MCF 10A (cell line): ENCODE results near the gene TPBG. TPM values are rescaled to one million over a fixed set of nuclear protein-coding genes. Genes with fewer than 3 reads are reported as not detected.

Experiments
- BruUV-seq: library from RNA; stranded (reverse); fragments of 400-500 nt; replicated peaks from 2 replicates; lab custom pipeline; 2021; lab: Mats Ljungman, UMichigan
- CTCF ChIA-PET: fragments of 300-600 bp; sonication (Branson Sonifier 250); formaldehyde crosslinking; extraction: SDS; loops from one replicate; lab custom pipeline; 2021; ENCODE audit warnings: antibody characterized with exemption, inconsistent platforms; lab: Yijun Ruan, JAX
- POLR2A ChIA-PET: fragments of 300-600, 350-650 bp; sonication (Branson Sonifier 250); formaldehyde crosslinking; extraction: SDS; loops from one replicate; lab custom pipeline; 2020; ENCODE audit warnings: antibody characterized with exemption, inconsistent platforms; lab: Yijun Ruan, JAX
- DNase-seq: peaks from one replicate; pipeline ENCODE4 v3.0.0-alpha.2; 2018; ENCODE audit not compliant: unreplicated experiment
- H3K27ac Mint-ChIP-seq: one replicate; pipeline ENCODE4 v1.8.0; 2022; ENCODE audit warnings: mild to moderate bottlenecking, low read depth, mixed read lengths; ENCODE audit not compliant: unreplicated experiment
- H3K27me3 Mint-ChIP-seq: one replicate; pipeline ENCODE4 v1.8.0; 2022; ENCODE audit warnings: mixed read lengths; ENCODE audit not compliant: insufficient read depth, unreplicated experiment
- H3K36me3 Mint-ChIP-seq: one replicate; pipeline ENCODE4 v1.8.0; 2022; ENCODE audit warnings: mild to moderate bottlenecking, moderate library complexity, mixed read lengths; ENCODE audit not compliant: insufficient read depth, unreplicated experiment
- H3K4me1 Mint-ChIP-seq: one replicate; pipeline ENCODE4 v1.8.0; 2022; ENCODE audit warnings: mixed read lengths; ENCODE audit not compliant: insufficient read depth, unreplicated experiment
- H3K4me3 Mint-ChIP-seq: one replicate; pipeline ENCODE4 v1.8.0; 2022; ENCODE audit warnings: mild to moderate bottlenecking, moderate library complexity, mixed read lengths; ENCODE audit not compliant: unreplicated experiment
- H3K9me3 Mint-ChIP-seq: one replicate; pipeline ENCODE4 v1.8.0; 2022; ENCODE audit warnings: mixed read lengths; ENCODE audit not compliant: unreplicated experiment
- intact Hi-C: fragments of 100-400 bp; cut with micrococcal nuclease; formaldehyde crosslinking; loops from 2 replicates; pipeline ENCODE4 v1.14.1; 2022
- total RNA-seq: library from RNA; stranded (reverse); gene quantifications from 2 replicates; pipeline ENCODE4 v1.2.3, GENCODE V29; 2022
- TF ChIP-seq, protein P1 (sequence below): fragments of 200-600 bp; IDR thresholded peaks from one replicate; pipeline ENCODE4 v1.8.0; 2022; ENCODE audit warnings: antibody characterized with exemption, mild to moderate bottlenecking; ENCODE audit not compliant: unreplicated experiment

The TPBG gene
- total RNA-seq, 1 experiment from 2014 or later: 72.9 TPM

DNA sequence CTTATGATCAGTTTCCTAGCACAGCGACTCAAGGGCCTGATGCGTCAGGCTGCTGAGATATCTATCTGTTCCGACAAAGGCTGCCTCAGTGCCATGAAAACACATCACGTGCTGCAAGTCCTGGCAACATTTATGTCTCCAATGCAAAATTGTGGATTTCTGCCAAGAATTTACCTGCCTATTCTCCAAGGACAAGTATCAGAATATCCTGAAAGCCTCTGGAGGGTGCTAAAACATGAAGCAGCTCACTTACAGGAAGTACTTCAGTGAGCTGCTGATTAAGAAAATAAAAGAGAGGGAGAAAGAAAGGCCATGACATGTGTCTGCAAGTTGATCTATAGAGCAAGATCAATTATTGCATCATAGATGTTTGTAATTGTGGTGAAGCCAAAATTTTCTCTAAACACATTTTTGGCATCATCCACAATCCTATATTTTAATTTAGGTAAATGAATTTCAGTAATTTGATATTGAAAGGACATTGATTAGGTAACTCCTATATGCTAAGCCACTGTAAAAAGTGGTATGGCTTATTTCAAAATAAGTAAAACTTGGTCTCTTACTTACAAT, 25.8 kb upstream of the TPBG start:
- Mint-ChIP-seq H3K36me3 (no peaks in the 10 kb centered on the region), H3K27me3 (no peaks in the 10 kb centered on the region), H3K4me1 (no peaks in the 10 kb centered on the region), H3K9me3 (peaks cover 16% of the 10 kb centered on the region), H3K27ac (no peak overlapping the region), H3K4me3 (no peak overlapping the region)
- ChIA-PET POLR2A (interaction anchor here (0.6 to 1.4 kb wide), 3 partner anchors 25 to 270 kb away, joined by 3 to 6 read pairs (median 3); partner anchors contain the start of gene TPBG), CTCF (interaction anchor here (0.6 to 0.9 kb wide), 2 partner anchors 67 to 1918 kb away, joined by 3 read pairs; no protein-coding TSS in a partner anchor)
- peak; percentile 83 for DNase-seq
- no TSS peak for BruUV-seq
- TF ChIP-seq, protein P1, sequence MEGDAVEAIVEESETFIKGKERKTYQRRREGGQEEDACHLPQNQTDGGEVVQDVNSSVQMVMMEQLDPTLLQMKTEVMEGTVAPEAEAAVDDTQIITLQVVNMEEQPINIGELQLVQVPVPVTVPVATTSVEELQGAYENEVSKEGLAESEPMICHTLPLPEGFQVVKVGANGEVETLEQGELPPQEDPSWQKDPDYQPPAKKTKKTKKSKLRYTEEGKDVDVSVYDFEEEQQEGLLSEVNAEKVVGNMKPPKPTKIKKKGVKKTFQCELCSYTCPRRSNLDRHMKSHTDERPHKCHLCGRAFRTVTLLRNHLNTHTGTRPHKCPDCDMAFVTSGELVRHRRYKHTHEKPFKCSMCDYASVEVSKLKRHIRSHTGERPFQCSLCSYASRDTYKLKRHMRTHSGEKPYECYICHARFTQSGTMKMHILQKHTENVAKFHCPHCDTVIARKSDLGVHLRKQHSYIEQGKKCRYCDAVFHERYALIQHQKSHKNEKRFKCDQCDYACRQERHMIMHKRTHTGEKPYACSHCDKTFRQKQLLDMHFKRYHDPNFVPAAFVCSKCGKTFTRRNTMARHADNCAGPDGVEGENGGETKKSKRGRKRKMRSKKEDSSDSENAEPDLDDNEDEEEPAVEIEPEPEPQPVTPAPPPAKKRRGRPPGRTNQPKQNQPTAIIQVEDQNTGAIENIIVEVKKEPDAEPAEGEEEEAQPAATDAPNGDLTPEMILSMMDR: no peak
- intact Hi-C loops: no loop called here

DNA sequence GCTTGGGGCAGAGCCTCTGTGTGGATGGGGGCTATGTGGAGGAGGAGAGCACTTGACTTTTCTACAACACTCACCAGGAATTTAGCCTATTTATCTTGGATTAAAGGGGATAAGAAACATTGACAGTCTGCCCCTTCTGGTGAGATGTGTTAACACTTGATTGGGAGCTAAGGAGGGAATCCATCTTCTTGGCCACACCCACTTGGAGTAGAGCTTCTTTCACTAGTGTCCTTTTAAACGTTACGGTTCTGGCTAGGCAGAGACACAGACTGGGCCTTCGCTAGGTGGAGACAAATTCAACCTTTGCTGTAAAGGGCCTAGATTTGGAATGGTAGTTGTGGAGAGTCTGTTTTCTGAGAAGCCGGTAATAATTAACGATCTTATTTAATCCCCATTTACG, 15.5 kb upstream of the TPBG start:
- DNase-seq: no peak
- H3K9me3 Mint-ChIP-seq: peaks cover 8% of the 10 kb centered on the region

GRCh38 chr6:82353848-82354247, 9.8 kb upstream of the TPBG start:
- no peak overlapping the region for H3K27ac Mint-ChIP-seq
- H3K4me3 Mint-ChIP-seq: no peak overlapping the region
- no peaks in the 10 kb centered on the region for H3K9me3 Mint-ChIP-seq
- intact Hi-C loops: no loop called here
- DNase-seq: no peak
- H3K4me1 Mint-ChIP-seq: no peaks in the 10 kb centered on the region
- peaks cover 7% of the 10 kb centered on the region for H3K36me3 Mint-ChIP-seq
- POLR2A ChIA-PET: no interaction called here
- no peaks in the 10 kb centered on the region for H3K27me3 Mint-ChIP-seq
- no TSS peak for BruUV-seq
- CTCF ChIA-PET: no interaction called here
- TF ChIP-seq, protein P1: no peak

More for the DNA sequence above, 15.5 kb upstream of the TPBG start:
- Mint-ChIP-seq H3K4me1 (no peaks in the 10 kb centered on the region), H3K27me3 (no peaks in the 10 kb centered on the region), H3K36me3 (peaks cover 7% of the 10 kb centered on the region), H3K4me3 (no peak overlapping the region), H3K27ac (no peak overlapping the region)
- TF ChIP-seq, protein P1: no peak
- CTCF ChIA-PET: interaction anchor here (1.3 kb wide), 1 partner anchor 14 kb away, joined by 7 read pairs; no protein-coding TSS in a partner anchor
- no TSS peak for BruUV-seq
- intact Hi-C loops: no loop called here
- POLR2A ChIA-PET: no interaction called here

GRCh38 chr6:82360552-82360951, 3.1 kb upstream of the TPBG start:
- POLR2A ChIA-PET: interaction anchor here (0.7 to 1.1 kb wide), 2 partner anchors 97 to 113 kb away, joined by 3 read pairs; partner anchors contain the start of gene IBTK
- no TSS peak for BruUV-seq
- Mint-ChIP-seq H3K4me1 (peaks cover 18% of the 10 kb centered on the region), H3K27me3 (no peaks in the 10 kb centered on the region), H3K36me3 (peaks cover 7% of the 10 kb centered on the region), H3K9me3 (no peaks in the 10 kb centered on the region), H3K27ac (no peak overlapping the region), H3K4me3 (no peak overlapping the region)
- DNase-seq: no peak
- TF ChIP-seq, protein P1: no peak
- CTCF ChIA-PET: interaction anchor here (1.1 to 1.2 kb wide), 2 partner anchors 19 to 705 kb away, joined by 3 to 5 read pairs; partner anchors contain the start of gene UBE3D
- intact Hi-C loops: no loop called here
